ENCODE data around the gene LMBR1L. TPM values are rescaled to one million over a fixed set of nuclear protein-coding genes. Genes with fewer than 3 reads are reported as not detected.

LMBR1L gene
- total RNA-seq, 6 donors from 2014 or later = 20.4 to 108 (median 57.7) TPM

- TF ChIP-seq, protein P1, sequence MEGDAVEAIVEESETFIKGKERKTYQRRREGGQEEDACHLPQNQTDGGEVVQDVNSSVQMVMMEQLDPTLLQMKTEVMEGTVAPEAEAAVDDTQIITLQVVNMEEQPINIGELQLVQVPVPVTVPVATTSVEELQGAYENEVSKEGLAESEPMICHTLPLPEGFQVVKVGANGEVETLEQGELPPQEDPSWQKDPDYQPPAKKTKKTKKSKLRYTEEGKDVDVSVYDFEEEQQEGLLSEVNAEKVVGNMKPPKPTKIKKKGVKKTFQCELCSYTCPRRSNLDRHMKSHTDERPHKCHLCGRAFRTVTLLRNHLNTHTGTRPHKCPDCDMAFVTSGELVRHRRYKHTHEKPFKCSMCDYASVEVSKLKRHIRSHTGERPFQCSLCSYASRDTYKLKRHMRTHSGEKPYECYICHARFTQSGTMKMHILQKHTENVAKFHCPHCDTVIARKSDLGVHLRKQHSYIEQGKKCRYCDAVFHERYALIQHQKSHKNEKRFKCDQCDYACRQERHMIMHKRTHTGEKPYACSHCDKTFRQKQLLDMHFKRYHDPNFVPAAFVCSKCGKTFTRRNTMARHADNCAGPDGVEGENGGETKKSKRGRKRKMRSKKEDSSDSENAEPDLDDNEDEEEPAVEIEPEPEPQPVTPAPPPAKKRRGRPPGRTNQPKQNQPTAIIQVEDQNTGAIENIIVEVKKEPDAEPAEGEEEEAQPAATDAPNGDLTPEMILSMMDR (IDR thresholded peaks at IDR 0.05) = no peak
- no peak for TF ChIP-seq POLR2A (IDR thresholded peaks at IDR 0.05)
- no peak for TF ChIP-seq POLR2AphosphoS5 (IDR thresholded peaks at IDR 0.05)
- TF ChIP-seq EP300 (IDR thresholded peaks at IDR 0.05) = no peak
- no peak for DNase-seq
- Histone ChIP-seq H3K9me3 (no peaks in the 10 kb centered on the region), H3K27me3 (no peaks in the 10 kb centered on the region), H3K36me3 (peaks cover 12 to 72% (median 60%) of the 10 kb centered on the region in 4 donors), H3K4me1 (peaks cover 36 to 60% (median 48%) of the 10 kb centered on the region in 4 donors), H3K27ac (peak overlapping the region in 3 of 4 donors; percentile 2 to 54 (median 11)), H3K4me3 (no peak overlapping the region)
- ATAC-seq (ENCODE audit: low FRiP score in 2 of 2) = no peak
- 50 to 92% methylated on average over 2 to 3 of the region's 3 CpGs for WGBS, 2 donors
Measured at GRCh38 chr12:49104822-49105221, 5.8 kb downstream of the LMBR1L start.

- TF ChIP-seq POLR2AphosphoS5 (IDR thresholded peaks at IDR 0.05) = no peak
- TF ChIP-seq EP300 (IDR thresholded peaks at IDR 0.05) = no peak
- no peak for TF ChIP-seq POLR2A (IDR thresholded peaks at IDR 0.05)
- TF ChIP-seq, protein P1 (IDR thresholded peaks at IDR 0.05) = no peak
- DNase-seq = no peak
- WGBS, 2 donors = 93 to 96% methylated on average over 6 of the region's 6 CpGs
- peaks cover 12 to 88% (median 75%) of the 10 kb centered on the region in 4 donors for H3K36me3 ChIP-seq
- no peak for ATAC-seq (ENCODE audit: low FRiP score in 2 of 2)
- H3K4me1 ChIP-seq = peaks cover 4 to 20% (median 17%) of the 10 kb centered on the region in 4 donors
- H3K27ac ChIP-seq = no peak overlapping the region
- H3K4me3 ChIP-seq = no peak overlapping the region
- no peaks in the 10 kb centered on the region for H3K27me3 ChIP-seq
- H3K9me3 ChIP-seq = no peaks in the 10 kb centered on the region
Measured at GRCh38 chr12:49100380-49100779, 10.3 kb downstream of the LMBR1L start.

GRCh38 chr12:49098703-49099102 lies 11.9 kb downstream of the LMBR1L start:
- H3K27me3 ChIP-seq = peaks cover 0 to 11% (median 7%) of the 10 kb centered on the region in 4 donors
- no peak overlapping the region for H3K4me3 ChIP-seq
- TF ChIP-seq, protein P1 (IDR thresholded peaks at IDR 0.05) = no peak
- TF ChIP-seq POLR2A (IDR thresholded peaks at IDR 0.05) (no peak), POLR2AphosphoS5 (IDR thresholded peaks at IDR 0.05) (no peak), EP300 (IDR thresholded peaks at IDR 0.05) (no peak)
- ATAC-seq (ENCODE audit: low FRiP score in 2 of 2) (no peak), DNase-seq (no peak)
- H3K9me3 ChIP-seq = no peaks in the 10 kb centered on the region
- peaks cover 14 to 16% (median 15%) of the 10 kb centered on the region in 4 donors for H3K4me1 ChIP-seq
- peaks cover 12 to 71% (median 60%) of the 10 kb centered on the region in 4 donors for H3K36me3 ChIP-seq
- 90 to 96% methylated on average over 2 of the region's 2 CpGs for WGBS, 2 donors
- no peak overlapping the region for H3K27ac ChIP-seq

DNA sequence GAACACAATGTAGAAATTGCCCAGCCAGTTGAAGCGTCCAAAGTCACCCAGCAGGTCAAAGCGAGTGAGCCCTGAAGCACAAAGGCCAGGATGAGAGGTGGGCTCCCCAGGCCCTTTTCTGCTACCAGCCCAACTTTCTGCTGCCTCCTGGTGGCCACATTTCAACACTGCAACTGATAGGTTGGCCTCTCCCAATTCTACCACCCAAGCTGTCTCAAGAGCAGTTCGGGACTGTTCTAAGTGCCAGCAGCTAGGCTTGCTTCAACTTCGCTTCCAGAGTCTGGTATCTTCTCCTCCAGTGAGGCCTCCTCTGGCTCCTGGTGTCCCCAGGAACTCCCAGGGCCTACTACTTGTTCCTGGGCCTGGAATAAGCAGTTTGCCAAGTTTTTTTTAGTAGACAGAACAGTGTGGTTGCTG lies 12.6 kb downstream of the LMBR1L start:
- Histone ChIP-seq H3K9me3 (no peaks in the 10 kb centered on the region), H3K27me3 (peaks cover 0 to 17% (median 8%) of the 10 kb centered on the region in 4 donors), H3K36me3 (peaks cover 12 to 65% (median 53%) of the 10 kb centered on the region in 4 donors), H3K27ac (no peak overlapping the region), H3K4me3 (no peak overlapping the region), H3K4me1 (peaks cover 17 to 21% (median 20%) of the 10 kb centered on the region in 4 donors)
- WGBS, 2 donors = 53 to 65% methylated on average over 3 to 4 of the region's 4 CpGs
- TF ChIP-seq, protein P1 (IDR thresholded peaks at IDR 0.05) = peak; percentile 69 to 79 (median 75)
- no peak for TF ChIP-seq EP300 (IDR thresholded peaks at IDR 0.05)
- TF ChIP-seq POLR2AphosphoS5 (IDR thresholded peaks at IDR 0.05) = no peak
- ATAC-seq (ENCODE audit: low FRiP score in 2 of 2) (peak; percentile 46 to 59), DNase-seq (peak in 1 of 2 donors; percentile 42)

DNA sequence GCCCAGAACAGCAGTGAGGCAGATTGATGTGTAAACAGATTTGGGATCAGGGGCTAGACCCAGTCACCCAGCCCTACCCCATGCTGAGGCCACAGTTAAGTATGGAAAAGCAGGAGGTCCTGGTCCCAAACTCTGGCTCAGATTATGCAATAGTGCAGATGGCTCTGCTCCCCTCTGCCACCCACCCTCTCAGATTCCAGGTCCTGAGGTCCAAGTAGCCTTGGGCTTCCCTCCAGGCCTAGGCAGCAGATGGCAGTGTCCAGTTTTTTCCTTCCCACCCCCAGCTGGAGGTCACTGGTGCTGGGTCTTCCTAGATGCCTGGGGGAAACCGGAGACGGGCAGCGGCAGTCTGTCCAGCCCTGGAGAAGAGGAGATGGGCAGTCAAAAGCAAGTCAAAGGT lies 13.3 kb downstream of the LMBR1L start:
- WGBS, 2 donors = 80 to 89% methylated on average over 3 of the region's 3 CpGs
- ATAC-seq (ENCODE audit: low FRiP score in 2 of 2) = no peak
- H3K36me3 ChIP-seq = peaks cover 11 to 58% (median 47%) of the 10 kb centered on the region in 4 donors

More for the DNA sequence above, 13.3 kb downstream of the LMBR1L start:
- DNase-seq = no peak
- Histone ChIP-seq H3K27me3 (peaks cover 0 to 22% (median 10%) of the 10 kb centered on the region in 4 donors), H3K27ac (no peak overlapping the region), H3K4me3 (no peak overlapping the region), H3K4me1 (peaks cover 23 to 27% (median 25%) of the 10 kb centered on the region in 4 donors), H3K9me3 (no peaks in the 10 kb centered on the region)
- TF ChIP-seq, protein P1 (IDR thresholded peaks at IDR 0.05) = no peak
- TF ChIP-seq POLR2A (IDR thresholded peaks at IDR 0.05) (no peak), EP300 (IDR thresholded peaks at IDR 0.05) (no peak), POLR2AphosphoS5 (IDR thresholded peaks at IDR 0.05) (no peak)

Measured in upper lobe of left lung (tissue), 6 donors.